ENCODE measurements around the gene TKTL2. TPM values are rescaled to one million over a fixed set of nuclear protein-coding genes. Genes with fewer than 3 reads are reported as not detected.

TKTL2 gene, protein sequence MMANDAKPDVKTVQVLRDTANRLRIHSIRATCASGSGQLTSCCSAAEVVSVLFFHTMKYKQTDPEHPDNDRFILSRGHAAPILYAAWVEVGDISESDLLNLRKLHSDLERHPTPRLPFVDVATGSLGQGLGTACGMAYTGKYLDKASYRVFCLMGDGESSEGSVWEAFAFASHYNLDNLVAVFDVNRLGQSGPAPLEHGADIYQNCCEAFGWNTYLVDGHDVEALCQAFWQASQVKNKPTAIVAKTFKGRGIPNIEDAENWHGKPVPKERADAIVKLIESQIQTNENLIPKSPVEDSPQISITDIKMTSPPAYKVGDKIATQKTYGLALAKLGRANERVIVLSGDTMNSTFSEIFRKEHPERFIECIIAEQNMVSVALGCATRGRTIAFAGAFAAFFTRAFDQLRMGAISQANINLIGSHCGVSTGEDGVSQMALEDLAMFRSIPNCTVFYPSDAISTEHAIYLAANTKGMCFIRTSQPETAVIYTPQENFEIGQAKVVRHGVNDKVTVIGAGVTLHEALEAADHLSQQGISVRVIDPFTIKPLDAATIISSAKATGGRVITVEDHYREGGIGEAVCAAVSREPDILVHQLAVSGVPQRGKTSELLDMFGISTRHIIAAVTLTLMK
- polyA plus RNA-seq: under 1 TPM in 1 of 4 donors, not detected in 3; 0.01 TPM
- long read RNA-seq, donor 1: 0 reads
- long read RNA-seq, donor 2: 0 reads
- long read RNA-seq, donor 3: 0 reads
- long read RNA-seq, donor 4: 0 reads
- long read RNA-seq, donor 5: 0 reads
- long read RNA-seq, donor 6: 0 reads
- long read RNA-seq, donor 7: 0 reads
- long read RNA-seq, donor 8: 0 reads
- long read RNA-seq, donor 9: 0 reads
- long read RNA-seq, donor 10: 0 reads

DNA sequence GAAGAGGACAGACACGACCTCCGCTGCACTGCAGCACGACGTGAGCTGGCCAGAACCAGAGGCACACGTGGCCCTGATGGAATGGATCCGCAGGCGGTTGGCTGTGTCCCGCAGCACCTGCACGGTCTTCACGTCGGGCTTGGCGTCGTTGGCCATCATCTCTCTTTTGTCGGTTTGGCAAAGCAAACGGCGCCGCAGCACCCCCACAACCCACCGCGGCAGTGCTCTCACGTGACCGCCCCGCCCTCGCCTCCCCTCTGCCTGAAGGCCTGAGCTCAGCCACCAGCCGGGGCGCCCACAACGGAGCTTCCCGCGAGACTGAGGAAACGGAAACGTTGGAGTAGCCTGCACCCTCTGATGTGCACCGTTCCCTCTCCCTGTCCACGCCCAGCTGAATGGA is at the start of gene TKTL2:
Gene TKTL2, minus strand, starts transcription at position 179 of the 400 bp plus-strand sequence. Its CDS starts 20 bp downstream, at position 159.
- Histone ChIP-seq H3K4me1 (ENCODE audit: control insufficient read depth in 3 of 3, insufficient read depth in 2 of 3, low read depth in 1 of 3, low read length in 2 of 3) (no peaks in the 10 kb centered on the region), H3K4me3 (ENCODE audit: low read depth in 1 of 3, low read length in 3 of 3) (no peak within 1 kb of the TSS), H3K27ac (ENCODE audit: low read depth in 1 of 3, low read length in 2 of 3) (no peak within 1 kb of the TSS), H3K27me3 (ENCODE audit: control insufficient read depth in 3 of 3, insufficient read depth in 3 of 3, low read length in 3 of 3) (no peaks in the 10 kb centered on the region), H3K9me3 (ENCODE audit: control insufficient read depth in 2 of 2, insufficient read depth in 1 of 2, low read depth in 1 of 2, low read length in 1 of 2) (no peaks in the 10 kb centered on the region), H3K36me3 (ENCODE audit: control insufficient read depth in 3 of 3, insufficient read depth in 2 of 3, low read depth in 1 of 3, low read length in 3 of 3) (no peaks in the 10 kb centered on the region)
- no peak for DNase-seq
- FAIRE-seq: no peak
- WGBS, 3 donors: 92 to 93% (median 92%) methylated on average over 32 of the region's 32 CpGs

DNA sequence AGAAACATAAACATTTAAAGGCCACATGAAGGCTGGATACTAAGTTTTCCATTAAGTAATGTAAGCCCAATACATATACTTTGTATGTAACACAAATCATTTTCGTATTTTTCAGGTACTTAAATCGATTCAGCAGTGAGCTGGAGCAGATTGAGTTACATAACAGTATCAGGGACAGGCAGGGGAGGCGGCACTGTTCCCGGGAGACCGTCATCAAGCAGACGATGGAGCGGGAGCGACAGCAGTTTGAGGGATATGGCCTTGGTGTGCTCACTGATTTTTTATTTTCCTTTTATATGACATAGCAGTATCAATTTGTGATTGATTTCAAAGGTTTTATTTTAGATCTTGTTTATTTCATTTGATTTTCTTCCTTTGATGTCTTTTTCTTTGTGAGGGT is 41.6 kb upstream of the TKTL2 start:
- H3K4me3 ChIP-seq (ENCODE audit: low read depth in 1 of 3, low read length in 3 of 3): no peak overlapping the region
- H3K9me3 ChIP-seq (ENCODE audit: control insufficient read depth in 2 of 2, insufficient read depth in 1 of 2, low read depth in 1 of 2, low read length in 1 of 2): no peaks in the 10 kb centered on the region
- H3K4me1 ChIP-seq (ENCODE audit: control insufficient read depth in 3 of 3, insufficient read depth in 2 of 3, low read depth in 1 of 3, low read length in 2 of 3): no peaks in the 10 kb centered on the region
- peaks cover 3 to 15% (median 3%) of the 10 kb centered on the region in 3 donors for H3K36me3 ChIP-seq (ENCODE audit: control insufficient read depth in 3 of 3, insufficient read depth in 2 of 3, low read depth in 1 of 3, low read length in 3 of 3)
- WGBS, 3 donors: 96 to 97% (median 96%) methylated on average over 8 of the region's 8 CpGs
- DNase-seq (no peak), FAIRE-seq (no peak)
- H3K27ac ChIP-seq (ENCODE audit: low read depth in 1 of 3, low read length in 2 of 3): no peak overlapping the region
- no peaks in the 10 kb centered on the region for H3K27me3 ChIP-seq (ENCODE audit: control insufficient read depth in 3 of 3, insufficient read depth in 3 of 3, low read length in 3 of 3)

DNA sequence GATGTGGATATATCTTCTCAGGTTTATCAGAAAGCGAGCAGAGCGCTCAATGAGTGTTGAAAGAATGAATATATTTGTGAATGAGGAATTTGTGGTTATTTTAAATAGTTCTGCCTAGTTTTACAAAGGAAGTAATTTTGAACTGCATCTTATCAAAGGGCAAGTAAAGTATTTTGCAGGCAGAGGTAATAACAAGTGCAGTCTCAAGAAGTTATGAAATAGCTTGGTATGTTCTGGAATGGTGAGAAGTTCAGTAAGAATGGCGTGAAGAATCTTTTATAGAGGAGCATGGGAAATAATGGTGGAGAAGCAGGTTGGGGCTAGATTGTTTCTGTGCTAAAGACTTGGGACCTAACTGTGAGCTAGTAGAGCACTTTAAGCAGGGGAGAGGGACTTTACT is 31.8 kb upstream of the TKTL2 start:
- peaks cover 2 to 6% (median 2%) of the 10 kb centered on the region in 3 donors for H3K36me3 ChIP-seq (ENCODE audit: control insufficient read depth in 3 of 3, insufficient read depth in 2 of 3, low read depth in 1 of 3, low read length in 3 of 3)
- H3K4me1 ChIP-seq (ENCODE audit: control insufficient read depth in 3 of 3, insufficient read depth in 2 of 3, low read depth in 1 of 3, low read length in 2 of 3): peaks cover 0 to 4% (median 0%) of the 10 kb centered on the region in 3 donors
- no peak overlapping the region for H3K4me3 ChIP-seq (ENCODE audit: low read depth in 1 of 3, low read length in 3 of 3)
- H3K27me3 ChIP-seq (ENCODE audit: control insufficient read depth in 3 of 3, insufficient read depth in 3 of 3, low read length in 3 of 3): no peaks in the 10 kb centered on the region
- WGBS, 3 donors: 88 to 95% (median 91%) methylated on average over 3 of the region's 3 CpGs
- H3K9me3 ChIP-seq (ENCODE audit: control insufficient read depth in 2 of 2, insufficient read depth in 1 of 2, low read depth in 1 of 2, low read length in 1 of 2): no peaks in the 10 kb centered on the region
- no peak overlapping the region for H3K27ac ChIP-seq (ENCODE audit: low read depth in 1 of 3, low read length in 2 of 3)
- FAIRE-seq (no peak), DNase-seq (no peak)

DNA sequence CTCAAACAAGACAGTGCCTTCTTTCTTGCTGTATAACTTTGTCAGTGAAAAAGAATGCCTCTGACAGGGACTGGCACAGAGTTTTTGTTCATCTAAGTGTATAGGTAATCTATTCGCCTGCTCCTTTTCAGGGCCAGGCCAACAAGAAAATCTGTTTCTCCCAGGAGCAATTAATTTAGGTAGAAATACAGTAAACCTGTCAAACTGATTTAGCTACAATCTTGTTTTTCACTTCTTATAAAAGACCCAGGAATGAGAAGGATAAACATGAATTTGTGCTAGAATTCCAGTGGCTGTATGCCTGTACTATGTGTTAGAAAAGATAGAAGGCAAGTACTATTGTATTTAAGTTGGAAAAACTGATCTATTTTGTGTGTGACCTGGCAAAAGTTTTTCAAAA is 27.0 kb upstream of the TKTL2 start:
- H3K36me3 ChIP-seq (ENCODE audit: control insufficient read depth in 3 of 3, insufficient read depth in 2 of 3, low read depth in 1 of 3, low read length in 3 of 3): no peaks in the 10 kb centered on the region
- no peaks in the 10 kb centered on the region for H3K27me3 ChIP-seq (ENCODE audit: control insufficient read depth in 3 of 3, insufficient read depth in 3 of 3, low read length in 3 of 3)
- H3K27ac ChIP-seq (ENCODE audit: low read depth in 1 of 3, low read length in 2 of 3): no peak overlapping the region
- H3K4me1 ChIP-seq (ENCODE audit: control insufficient read depth in 3 of 3, insufficient read depth in 2 of 3, low read depth in 1 of 3, low read length in 2 of 3): peaks cover 0 to 5% (median 4%) of the 10 kb centered on the region in 3 donors
- 92 to 97% (median 96%) methylated on average over 1 of the region's 1 CpG for WGBS, 3 donors
- H3K4me3 ChIP-seq (ENCODE audit: low read depth in 1 of 3, low read length in 3 of 3): no peak overlapping the region
- no peaks in the 10 kb centered on the region for H3K9me3 ChIP-seq (ENCODE audit: control insufficient read depth in 2 of 2, insufficient read depth in 1 of 2, low read depth in 1 of 2, low read length in 1 of 2)
- FAIRE-seq: no peak
- no peak for DNase-seq

DNA sequence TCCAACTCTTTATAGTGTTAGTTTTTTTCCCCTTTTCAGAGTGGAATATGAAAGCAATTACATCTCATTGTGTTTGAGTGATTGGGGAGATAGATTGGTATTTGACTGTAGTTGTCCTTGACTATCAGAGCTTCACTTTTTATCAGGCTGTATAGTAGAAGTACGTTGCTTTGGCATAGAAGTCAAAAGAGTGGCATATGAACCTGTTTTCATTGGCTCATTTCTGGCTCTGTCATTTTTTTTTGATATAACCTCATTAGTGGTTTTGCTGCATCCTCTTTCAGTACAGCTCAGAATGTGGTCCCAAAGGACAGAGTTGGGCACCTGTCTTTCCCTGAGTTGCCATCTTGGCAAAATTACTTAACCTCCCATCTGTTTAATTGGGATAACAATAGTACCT is 22.3 kb upstream of the TKTL2 start:
- Histone ChIP-seq H3K9me3 (ENCODE audit: control insufficient read depth in 2 of 2, insufficient read depth in 1 of 2, low read depth in 1 of 2, low read length in 1 of 2) (no peaks in the 10 kb centered on the region), H3K4me1 (ENCODE audit: control insufficient read depth in 3 of 3, insufficient read depth in 2 of 3, low read depth in 1 of 3, low read length in 2 of 3) (peaks cover 0 to 5% (median 0%) of the 10 kb centered on the region in 3 donors), H3K27me3 (ENCODE audit: control insufficient read depth in 3 of 3, insufficient read depth in 3 of 3, low read length in 3 of 3) (no peaks in the 10 kb centered on the region), H3K36me3 (ENCODE audit: control insufficient read depth in 3 of 3, insufficient read depth in 2 of 3, low read depth in 1 of 3, low read length in 3 of 3) (no peaks in the 10 kb centered on the region), H3K4me3 (ENCODE audit: low read depth in 1 of 3, low read length in 3 of 3) (peak overlapping the region in 1 of 3 donors; percentile 4), H3K27ac (ENCODE audit: low read depth in 1 of 3, low read length in 2 of 3) (peak overlapping the region in 2 of 3 donors; percentile 4 to 93)
- DNase-seq (peak; percentile 8 to 31), FAIRE-seq (no peak)
- 0 to 4% (median 2%) methylated on average over 1 of the region's 1 CpG for WGBS, 3 donors

DNA sequence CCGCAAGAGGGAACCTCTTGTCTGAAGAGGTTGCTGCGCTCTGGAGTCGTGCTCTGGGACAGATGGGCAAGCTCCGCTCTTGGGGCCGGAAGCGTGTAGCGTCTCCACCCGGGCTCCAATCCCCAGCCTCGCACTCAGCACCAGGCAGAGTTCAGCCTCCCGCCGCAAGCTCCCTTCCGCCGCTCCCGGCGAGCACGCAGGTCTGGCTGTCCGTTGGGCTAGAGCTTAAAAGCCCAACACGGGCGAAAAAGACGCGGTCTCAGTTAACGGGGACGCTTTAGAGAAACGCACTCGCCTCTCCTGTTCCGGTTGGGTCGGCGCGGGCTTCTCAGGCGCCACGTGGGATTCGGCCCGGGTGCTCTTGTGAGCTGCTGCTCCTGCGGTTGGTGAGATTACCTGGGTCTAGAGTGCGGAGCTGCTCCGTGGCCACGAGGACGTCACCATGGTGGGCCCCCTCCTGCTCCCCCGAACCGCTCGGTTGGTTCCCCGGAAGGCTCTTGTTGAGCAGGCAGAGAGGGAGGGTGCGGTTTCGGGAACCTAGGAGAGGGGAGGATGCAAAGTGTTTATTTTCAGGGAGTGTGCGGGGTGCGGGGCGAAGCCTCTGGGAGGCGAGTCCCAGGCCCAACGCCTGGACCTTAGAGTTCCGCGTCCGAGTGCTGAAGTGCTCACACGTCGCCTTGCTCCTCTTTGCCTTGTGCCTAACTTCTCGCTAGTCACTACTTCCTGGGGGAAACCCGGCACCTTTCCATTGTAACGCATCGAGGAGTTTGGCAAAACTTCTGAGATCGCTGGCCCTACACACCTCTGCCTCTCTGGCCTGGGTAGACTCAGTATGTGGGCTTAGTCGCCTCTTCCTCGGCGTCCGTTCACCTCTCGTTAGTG is 21.0 kb upstream of the TKTL2 start, which contains the start of gene TMA16:
Gene TMA16, plus strand, starts transcription at position 331 of the 882 bp plus-strand sequence. Its CDS starts 112 bp downstream, at position 443.
- FAIRE-seq: no peak
- Histone ChIP-seq H3K27me3 (ENCODE audit: control insufficient read depth in 3 of 3, insufficient read depth in 3 of 3, low read length in 3 of 3) (no peaks in the 10 kb centered on the region), H3K27ac (ENCODE audit: low read depth in 1 of 3, low read length in 2 of 3) (peak within 1 kb of the TSS; percentile 79 to 93 (median 93)), H3K9me3 (ENCODE audit: control insufficient read depth in 2 of 2, insufficient read depth in 1 of 2, low read depth in 1 of 2, low read length in 1 of 2) (no peaks in the 10 kb centered on the region), H3K36me3 (ENCODE audit: control insufficient read depth in 3 of 3, insufficient read depth in 2 of 3, low read depth in 1 of 3, low read length in 3 of 3) (no peaks in the 10 kb centered on the region), H3K4me3 (ENCODE audit: low read depth in 1 of 3, low read length in 3 of 3) (peak within 1 kb of the TSS; percentile 73 to 97 (median 75)), H3K4me1 (ENCODE audit: control insufficient read depth in 3 of 3, insufficient read depth in 2 of 3, low read depth in 1 of 3, low read length in 2 of 3) (peaks cover 0 to 5% (median 0%) of the 10 kb centered on the region in 3 donors)
- 0 to 1% (median 1%) methylated on average over 63 to 64 of the region's 64 CpGs for WGBS, 3 donors
- peak; percentile 88 to 94 for DNase-seq

DNA sequence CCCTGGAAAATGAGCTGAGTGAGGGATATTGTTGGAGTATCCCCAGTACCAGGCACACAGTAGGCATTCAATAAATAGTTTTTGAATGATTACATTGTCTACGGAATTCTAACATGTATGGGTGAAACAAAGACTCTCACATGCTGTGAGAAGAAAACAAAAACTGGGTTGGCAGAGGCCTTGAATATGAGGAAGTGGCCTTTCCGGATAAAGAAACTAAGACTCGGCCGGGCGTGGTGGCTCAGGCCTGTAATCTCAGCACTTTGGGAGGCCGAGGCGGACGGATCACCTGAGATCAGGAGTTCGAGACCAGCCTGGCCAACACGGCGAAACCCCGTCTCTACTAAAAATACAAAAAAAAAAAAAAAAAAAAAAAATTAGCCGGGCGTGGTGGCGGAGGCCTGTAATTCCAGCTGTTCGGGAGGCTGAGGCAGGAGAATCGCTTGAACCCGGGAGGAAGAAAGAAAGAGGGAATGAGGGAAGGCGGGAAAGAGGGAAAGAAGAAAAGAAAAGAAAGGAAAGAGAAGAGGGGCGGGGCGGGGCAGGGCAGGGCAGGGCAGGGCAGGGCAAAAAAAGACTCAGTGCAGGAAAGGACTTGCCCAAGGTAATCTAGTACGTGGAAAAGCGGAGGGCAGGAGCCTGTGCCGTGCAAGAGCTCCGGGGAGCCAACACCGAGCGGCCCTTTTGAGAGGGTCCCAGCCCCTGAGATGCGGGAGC is 20.2 kb upstream of the TKTL2 start:
- Histone ChIP-seq H3K27ac (ENCODE audit: low read depth in 1 of 3, low read length in 2 of 3) (peak overlapping the region; percentile 79 to 93 (median 93)), H3K27me3 (ENCODE audit: control insufficient read depth in 3 of 3, insufficient read depth in 3 of 3, low read length in 3 of 3) (no peaks in the 10 kb centered on the region), H3K4me3 (ENCODE audit: low read depth in 1 of 3, low read length in 3 of 3) (peak overlapping the region; percentile 73 to 97 (median 75)), H3K36me3 (ENCODE audit: control insufficient read depth in 3 of 3, insufficient read depth in 2 of 3, low read depth in 1 of 3, low read length in 3 of 3) (no peaks in the 10 kb centered on the region), H3K9me3 (ENCODE audit: control insufficient read depth in 2 of 2, insufficient read depth in 1 of 2, low read depth in 1 of 2, low read length in 1 of 2) (no peaks in the 10 kb centered on the region), H3K4me1 (ENCODE audit: control insufficient read depth in 3 of 3, insufficient read depth in 2 of 3, low read depth in 1 of 3, low read length in 2 of 3) (peaks cover 0 to 5% (median 0%) of the 10 kb centered on the region in 3 donors)
- DNase-seq: no peak
- no peak for FAIRE-seq
- 30 to 37% (median 36%) methylated on average over 24 to 28 of the region's 28 CpGs for WGBS, 3 donors

Measured in small intestine (tissue), 16 donors.